Measurements from ENCODE around the gene APPL2. TPM values are rescaled to one million over a fixed set of nuclear protein-coding genes. Genes with fewer than 3 reads are reported as not detected.

Gene APPL2
- total and polyA plus RNA-seq, 12 donors = 15.9 to 122 (median 53.2) TPM

DNA sequence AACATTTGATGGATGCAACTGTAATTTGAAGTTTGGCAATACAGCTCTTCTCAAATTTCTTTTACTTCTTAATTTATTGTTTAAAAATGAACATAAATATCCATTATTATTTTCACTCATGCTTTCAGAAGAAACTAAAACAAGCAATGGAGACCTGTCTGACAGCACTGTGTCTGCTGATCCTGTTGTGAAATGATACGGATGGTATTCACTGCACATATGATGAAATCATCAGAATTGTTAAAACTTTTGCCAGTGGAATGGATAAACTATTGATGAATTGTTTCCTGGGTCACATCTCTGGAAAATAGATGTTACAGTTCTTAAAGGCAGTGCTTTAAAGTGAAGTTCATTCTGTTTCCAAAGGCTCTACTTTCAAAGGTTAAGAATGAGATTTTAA, 69.2 kb downstream of the APPL2 start:
- Histone ChIP-seq H3K27ac (peak overlapping the region in 1 of 5 donors; percentile 4), H3K4me1 (replicated peaks in 1 of 2) (no peaks in the 10 kb centered on the region), H3K9me3 (replicated peaks in 1 of 3) (no peaks in the 10 kb centered on the region), H3K36me3 (replicated peaks in 1 of 2) (peaks cover 0 to 61% of the 10 kb centered on the region in 2 donors), H3K4me3 (no peak overlapping the region), H3K27me3 (no peaks in the 10 kb centered on the region)
- DNase-seq = no peak
- intact Hi-C loops (cut with DNase I) = loop anchor here in 1 of 2 donors (10.0 kb wide), 1 partner anchor 218 kb away; no protein-coding TSS in a partner anchor
- WGBS, 4 donors = 47 to 63% (median 53%) methylated on average over 1 of the region's 1 CpG
- no peak for TF ChIP-seq POLR2A (IDR thresholded peaks at IDR 0.05)
- TF ChIP-seq, protein P1, sequence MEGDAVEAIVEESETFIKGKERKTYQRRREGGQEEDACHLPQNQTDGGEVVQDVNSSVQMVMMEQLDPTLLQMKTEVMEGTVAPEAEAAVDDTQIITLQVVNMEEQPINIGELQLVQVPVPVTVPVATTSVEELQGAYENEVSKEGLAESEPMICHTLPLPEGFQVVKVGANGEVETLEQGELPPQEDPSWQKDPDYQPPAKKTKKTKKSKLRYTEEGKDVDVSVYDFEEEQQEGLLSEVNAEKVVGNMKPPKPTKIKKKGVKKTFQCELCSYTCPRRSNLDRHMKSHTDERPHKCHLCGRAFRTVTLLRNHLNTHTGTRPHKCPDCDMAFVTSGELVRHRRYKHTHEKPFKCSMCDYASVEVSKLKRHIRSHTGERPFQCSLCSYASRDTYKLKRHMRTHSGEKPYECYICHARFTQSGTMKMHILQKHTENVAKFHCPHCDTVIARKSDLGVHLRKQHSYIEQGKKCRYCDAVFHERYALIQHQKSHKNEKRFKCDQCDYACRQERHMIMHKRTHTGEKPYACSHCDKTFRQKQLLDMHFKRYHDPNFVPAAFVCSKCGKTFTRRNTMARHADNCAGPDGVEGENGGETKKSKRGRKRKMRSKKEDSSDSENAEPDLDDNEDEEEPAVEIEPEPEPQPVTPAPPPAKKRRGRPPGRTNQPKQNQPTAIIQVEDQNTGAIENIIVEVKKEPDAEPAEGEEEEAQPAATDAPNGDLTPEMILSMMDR (IDR thresholded peaks at IDR 0.05) = no peak

DNA sequence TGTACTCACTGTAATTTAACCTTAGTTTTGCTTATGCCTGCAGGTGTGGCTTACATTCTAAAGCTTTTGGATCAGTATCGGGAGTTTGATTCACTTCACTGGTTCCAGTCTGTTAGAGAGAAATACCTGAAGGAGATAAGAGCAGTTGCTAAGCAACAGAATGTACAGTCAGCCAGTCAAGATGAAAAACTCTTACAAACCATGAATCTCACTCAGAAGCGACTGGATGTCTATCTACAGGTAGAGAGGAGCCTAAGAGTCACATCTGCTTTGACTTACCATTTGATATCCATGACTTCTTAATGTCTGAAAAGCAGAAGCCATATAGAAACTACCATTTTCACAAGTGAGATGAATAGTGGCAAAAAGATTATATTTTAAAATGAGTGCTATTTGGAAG, 71.9 kb downstream of the APPL2 start:
- WGBS, 4 donors = 79 to 91% (median 85%) methylated on average over 2 of the region's 2 CpGs
- DNase-seq = no peak
- H3K9me3 ChIP-seq (replicated peaks in 1 of 3) = no peaks in the 10 kb centered on the region

DNA sequence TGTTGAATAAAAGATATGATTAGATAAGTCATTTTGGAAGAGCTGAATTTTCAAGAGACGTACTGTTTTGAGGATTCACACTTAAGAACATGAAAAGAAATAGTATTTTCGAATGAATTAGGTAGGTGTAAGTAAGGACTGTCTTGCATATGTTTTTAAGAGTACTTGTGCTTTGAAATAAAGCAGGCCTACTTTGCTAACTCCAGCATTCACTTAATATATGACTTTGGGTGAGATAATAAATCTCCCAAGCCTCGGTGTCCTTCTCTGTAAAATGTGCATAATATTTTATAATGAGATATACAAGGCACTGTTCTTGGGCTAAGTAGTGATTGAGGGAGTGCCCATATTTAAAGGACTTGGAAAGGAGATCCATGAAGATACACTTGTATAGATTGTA, 73.8 kb downstream of the APPL2 start:
- WGBS, 4 donors = 88 to 92% (median 90%) methylated on average over 3 of the region's 3 CpGs
- H3K36me3 ChIP-seq (replicated peaks in 1 of 2) = peaks cover 0 to 72% of the 10 kb centered on the region in 2 donors
- no peak overlapping the region for H3K4me3 ChIP-seq

More for the DNA sequence above, 71.9 kb downstream of the APPL2 start:
- Histone ChIP-seq H3K4me1 (replicated peaks in 1 of 2) (no peaks in the 10 kb centered on the region), H3K27me3 (no peaks in the 10 kb centered on the region), H3K4me3 (no peak overlapping the region), H3K27ac (no peak overlapping the region), H3K36me3 (replicated peaks in 1 of 2) (peaks cover 0 to 59% of the 10 kb centered on the region in 2 donors)
- intact Hi-C loops (cut with DNase I) = loop anchor here in 1 of 2 donors (10.0 kb wide), 1 partner anchor 221 kb away; no protein-coding TSS in a partner anchor
- TF ChIP-seq POLR2A (IDR thresholded peaks at IDR 0.05) = no peak
- TF ChIP-seq, protein P1 (IDR thresholded peaks at IDR 0.05) = no peak

DNA sequence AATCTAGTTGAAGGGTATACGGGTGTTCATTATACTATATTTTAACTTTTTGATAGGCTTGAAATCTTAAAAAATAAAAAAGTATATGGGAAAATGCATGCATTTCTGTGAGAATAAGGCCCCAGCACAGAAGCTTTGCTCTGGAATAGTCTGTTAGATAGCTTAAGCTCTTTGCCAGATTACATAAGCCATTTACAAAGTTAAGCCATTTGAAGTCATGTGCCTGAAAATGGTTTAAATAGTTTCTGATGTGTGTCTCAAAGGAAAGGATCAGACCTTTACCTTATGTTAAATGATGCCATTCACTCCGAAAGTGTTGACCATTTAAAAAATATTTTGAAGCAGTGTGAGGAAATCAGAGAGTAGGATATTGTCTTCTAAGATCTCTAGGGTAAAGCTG, 77.1 kb downstream of the APPL2 start:
- no peak overlapping the region for H3K27ac ChIP-seq
- DNase-seq = no peak
- no peak overlapping the region for H3K4me3 ChIP-seq
- TF ChIP-seq POLR2A (IDR thresholded peaks at IDR 0.05) = no peak
- TF ChIP-seq, protein P1 (IDR thresholded peaks at IDR 0.05) = no peak
- 91 to 97% (median 93%) methylated on average over 2 of the region's 2 CpGs for WGBS, 4 donors
- no peaks in the 10 kb centered on the region for H3K27me3 ChIP-seq
- H3K9me3 ChIP-seq (replicated peaks in 1 of 3) = no peaks in the 10 kb centered on the region
- peaks cover 0 to 66% of the 10 kb centered on the region in 2 donors for H3K36me3 ChIP-seq (replicated peaks in 1 of 2)
- intact Hi-C loops (cut with DNase I) = no loop called here
- H3K4me1 ChIP-seq (replicated peaks in 1 of 2) = no peaks in the 10 kb centered on the region

More for the DNA sequence above, 73.8 kb downstream of the APPL2 start:
- intact Hi-C loops (cut with DNase I) = loop anchor here in 1 of 2 donors (10.0 kb wide), 1 partner anchor 223 kb away; no protein-coding TSS in a partner anchor
- Histone ChIP-seq H3K9me3 (replicated peaks in 1 of 3) (no peaks in the 10 kb centered on the region), H3K27ac (no peak overlapping the region), H3K4me1 (replicated peaks in 1 of 2) (no peaks in the 10 kb centered on the region), H3K27me3 (no peaks in the 10 kb centered on the region)
- DNase-seq = no peak
- no peak for TF ChIP-seq POLR2A (IDR thresholded peaks at IDR 0.05)
- TF ChIP-seq, protein P1 (IDR thresholded peaks at IDR 0.05) = no peak
